Fibroblast of the aortic adventitia (primary cell): ENCODE measurements around the gene PROX2. TPM values are rescaled to one million over a fixed set of nuclear protein-coding genes. Genes with fewer than 3 reads are reported as not detected.

Experiments
- DNase-seq: peaks from one replicate; pipeline ENCODE4 v3.0.0-alpha.2; 2010; ENCODE audit warnings: low read depth
- H3K4me3 ChIP-seq: 2 replicates; pipeline ENCODE4 v1.5.1; 2011; ENCODE audit warnings: low read depth, mild to moderate bottlenecking, control low read depth, low read length, moderate library complexity
- total RNA-seq: library from RNA; depleted of rRNA; stranded (reverse); fragments of >200 nt; gene quantifications from 2 replicates; pipeline ENCODE4 v1.2.3, GENCODE V29; 2012; ENCODE audit warnings: low replicate concordance
- TF ChIP-seq, protein P1 (sequence below): IDR thresholded peaks from 2 replicates; pipeline ENCODE4 v1.5.1; 2011; ENCODE audit warnings: mild to moderate bottlenecking, low read length, control low read depth, inconsistent platforms; ENCODE audit not compliant: insufficient read depth

The PROX2 gene
- total RNA-seq, 1 donor = not detected

DNA sequence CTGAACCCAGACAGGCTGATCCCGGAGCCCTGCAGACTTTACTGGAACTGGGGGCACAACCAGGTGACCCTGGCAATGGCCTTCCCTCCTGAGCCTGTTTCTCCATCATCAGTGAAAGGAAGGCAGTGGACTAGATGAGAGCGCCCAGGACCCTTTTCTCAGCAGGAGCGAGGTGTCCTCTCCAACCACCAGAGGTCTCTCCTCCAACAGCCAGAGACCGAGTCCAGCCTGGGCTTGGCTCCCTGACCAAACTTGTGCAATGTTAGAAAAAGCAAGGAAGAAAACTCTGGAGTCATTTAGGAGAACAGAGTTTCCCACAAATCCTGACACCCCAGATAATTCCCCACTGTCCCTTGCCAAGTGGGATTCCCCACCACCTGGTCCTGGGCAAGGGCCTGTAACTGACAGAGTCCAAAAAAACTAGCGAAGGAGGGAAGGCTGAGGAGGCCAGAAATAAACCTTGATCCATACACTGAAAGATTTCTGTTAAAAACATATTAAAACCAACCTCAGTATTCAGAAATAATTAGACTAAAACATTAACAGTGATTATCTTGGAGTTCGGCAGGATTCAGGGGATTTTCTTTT lies 38.1 kb upstream of the PROX2 start:
- peak; percentile 87 for DNase-seq
- no peak overlapping the region for H3K4me3 ChIP-seq
- TF ChIP-seq, protein P1, sequence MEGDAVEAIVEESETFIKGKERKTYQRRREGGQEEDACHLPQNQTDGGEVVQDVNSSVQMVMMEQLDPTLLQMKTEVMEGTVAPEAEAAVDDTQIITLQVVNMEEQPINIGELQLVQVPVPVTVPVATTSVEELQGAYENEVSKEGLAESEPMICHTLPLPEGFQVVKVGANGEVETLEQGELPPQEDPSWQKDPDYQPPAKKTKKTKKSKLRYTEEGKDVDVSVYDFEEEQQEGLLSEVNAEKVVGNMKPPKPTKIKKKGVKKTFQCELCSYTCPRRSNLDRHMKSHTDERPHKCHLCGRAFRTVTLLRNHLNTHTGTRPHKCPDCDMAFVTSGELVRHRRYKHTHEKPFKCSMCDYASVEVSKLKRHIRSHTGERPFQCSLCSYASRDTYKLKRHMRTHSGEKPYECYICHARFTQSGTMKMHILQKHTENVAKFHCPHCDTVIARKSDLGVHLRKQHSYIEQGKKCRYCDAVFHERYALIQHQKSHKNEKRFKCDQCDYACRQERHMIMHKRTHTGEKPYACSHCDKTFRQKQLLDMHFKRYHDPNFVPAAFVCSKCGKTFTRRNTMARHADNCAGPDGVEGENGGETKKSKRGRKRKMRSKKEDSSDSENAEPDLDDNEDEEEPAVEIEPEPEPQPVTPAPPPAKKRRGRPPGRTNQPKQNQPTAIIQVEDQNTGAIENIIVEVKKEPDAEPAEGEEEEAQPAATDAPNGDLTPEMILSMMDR = peak; percentile 93

DNA sequence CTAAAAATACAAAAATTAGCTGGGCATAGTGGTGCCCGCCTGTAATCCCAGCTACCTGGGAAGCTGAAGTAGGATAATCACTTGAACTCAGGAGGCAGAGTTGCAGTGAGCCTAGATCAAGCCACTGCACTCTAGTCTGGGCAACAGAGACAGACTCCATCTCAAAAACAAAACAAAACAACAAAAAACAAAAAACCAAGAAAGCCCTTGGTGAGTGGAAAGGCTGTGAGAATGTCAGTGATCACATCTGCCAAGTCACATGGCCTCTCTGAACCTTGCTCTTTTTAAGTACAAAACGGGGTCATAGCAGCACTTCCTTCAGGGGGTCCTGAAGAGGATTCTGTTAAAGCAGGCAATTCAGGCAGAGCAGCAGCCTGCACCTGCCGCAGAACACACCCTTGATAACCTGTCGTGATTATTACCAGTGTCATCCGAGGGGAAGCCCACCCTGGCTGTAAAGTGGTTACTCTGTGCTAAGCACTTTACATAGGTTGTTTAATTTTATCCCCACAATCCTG lies 37.5 kb upstream of the PROX2 start:
- H3K4me3 ChIP-seq = no peak overlapping the region
- DNase-seq = no peak
- TF ChIP-seq, protein P1 = no peak

DNA sequence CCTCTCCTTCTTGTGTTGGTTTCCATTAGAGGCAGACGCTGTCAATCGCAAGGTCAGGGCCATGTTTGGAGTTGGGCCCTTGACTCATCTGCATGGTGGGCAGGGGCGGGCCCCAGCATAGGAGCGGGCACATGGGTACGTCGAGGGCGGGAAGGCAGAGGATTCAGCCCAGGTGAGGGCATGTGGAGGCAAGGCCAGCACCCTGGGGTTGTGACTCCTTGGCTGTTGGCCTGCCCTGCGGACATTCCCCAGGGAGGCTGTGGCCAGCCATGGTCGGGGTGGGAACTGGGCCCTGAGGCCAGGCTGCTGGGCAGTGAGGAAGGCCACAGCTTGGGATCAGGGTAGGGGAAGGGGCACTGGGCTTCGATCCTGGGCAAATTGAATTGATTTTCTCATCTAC lies 36.9 kb upstream of the PROX2 start:
- DNase-seq = no peak
- TF ChIP-seq, protein P1 = no peak
- H3K4me3 ChIP-seq = no peak overlapping the region

DNA sequence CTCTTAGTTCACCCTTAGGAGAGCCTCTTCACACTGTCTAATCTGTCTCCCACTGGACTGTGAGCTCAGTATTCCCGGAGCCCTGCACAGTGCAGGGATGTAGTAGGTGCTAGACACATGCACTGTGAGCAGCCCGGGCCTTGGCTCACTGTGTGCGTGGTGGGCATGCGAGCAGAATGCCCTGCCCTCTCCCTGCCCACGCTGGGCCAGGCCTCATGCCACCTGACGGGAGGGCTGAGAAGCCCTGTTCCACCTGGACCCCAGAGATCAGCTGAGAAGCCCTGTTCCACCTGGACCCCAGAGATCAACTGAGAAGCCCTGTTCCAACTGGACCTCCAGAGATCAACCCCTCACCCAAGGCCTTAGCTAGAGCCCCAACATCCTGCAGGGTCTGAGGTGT lies 36.2 kb upstream of the PROX2 start:
- TF ChIP-seq, protein P1 = no peak
- no peak for DNase-seq
- H3K4me3 ChIP-seq = no peak overlapping the region

DNA sequence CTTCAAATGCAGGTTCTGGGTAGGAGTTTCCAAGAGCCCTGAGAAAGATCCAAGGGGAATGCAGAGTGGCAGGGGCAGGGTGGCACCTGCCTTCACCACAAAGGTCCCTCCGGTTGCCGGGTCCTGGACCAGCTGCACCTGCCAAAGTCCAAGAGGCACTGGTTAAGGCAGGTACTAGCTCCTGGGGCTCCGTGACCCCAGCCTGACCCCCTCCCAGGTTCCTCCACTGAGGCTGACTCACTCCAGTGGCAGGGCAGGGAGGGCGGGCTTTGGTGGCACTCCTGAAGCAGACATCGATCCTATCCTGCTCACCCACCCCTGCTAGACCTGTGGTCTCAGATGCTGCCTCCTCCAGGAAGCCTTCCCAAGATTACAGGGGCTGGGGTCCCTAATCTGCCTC lies 35.8 kb upstream of the PROX2 start:
- no peak overlapping the region for H3K4me3 ChIP-seq
- DNase-seq = no peak
- TF ChIP-seq, protein P1 = no peak

DNA sequence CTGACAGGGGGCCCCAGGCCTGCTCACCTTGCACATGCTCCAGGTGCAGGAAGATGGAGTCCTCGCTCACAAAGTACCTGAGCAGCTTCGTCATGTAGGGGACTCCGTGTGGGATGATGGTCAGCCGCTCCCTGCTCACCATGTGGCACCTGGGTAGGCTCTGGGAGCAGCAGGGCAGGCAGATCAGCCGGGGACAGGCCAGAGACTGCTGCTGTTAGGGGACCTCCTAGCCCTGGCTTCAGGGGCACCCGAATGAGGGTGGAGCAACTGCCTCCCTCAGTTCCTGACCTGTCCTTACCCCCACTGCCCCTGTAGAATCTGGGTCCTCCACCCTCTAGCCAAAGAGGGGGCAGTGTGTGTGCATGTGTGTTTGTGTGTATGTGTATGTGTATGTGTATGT lies 35.3 kb upstream of the PROX2 start:
- TF ChIP-seq, protein P1 = no peak
- no peak for DNase-seq

DNA sequence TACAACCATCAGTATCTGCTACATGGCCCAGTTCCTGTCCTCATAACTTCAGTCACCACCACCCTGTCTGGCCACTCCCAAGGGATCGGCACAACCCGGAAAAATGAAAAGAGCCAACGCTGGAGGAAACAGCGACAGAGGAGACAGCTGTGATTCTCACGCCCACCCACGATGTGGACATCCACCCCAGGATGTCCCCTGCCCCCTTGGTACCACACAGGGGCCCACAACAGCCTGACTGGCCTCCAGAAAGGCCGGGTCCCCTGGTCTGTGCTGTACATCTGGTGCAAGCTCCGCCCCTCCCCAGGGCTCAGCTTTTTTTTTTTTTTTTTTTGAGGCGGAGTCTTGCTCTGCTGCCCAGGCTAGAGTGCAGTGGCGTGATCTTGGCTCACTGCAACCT lies 34.6 kb upstream of the PROX2 start:
- no peak for DNase-seq
- TF ChIP-seq, protein P1 = no peak
- no peak overlapping the region for H3K4me3 ChIP-seq

More for the DNA sequence above, 35.3 kb upstream of the PROX2 start:
- H3K4me3 ChIP-seq = no peak overlapping the region
